IMR-90 (cell line): ENCODE results near the gene AGAP1. TPM values are rescaled to one million over a fixed set of nuclear protein-coding genes. Genes with fewer than 3 reads are reported as not detected.

ENCODE experiments used
- ATAC-seq: fragments of 200-7000 bp; cut with Tn5 transposase; 2 replicates; pipeline ENCODE4 v1.9.1; 2020; ENCODE audit warnings: low read depth, mild to moderate bottlenecking, moderate library complexity
- BruUV-seq: library from RNA; stranded (reverse); fragments of 400-500 nt; replicated peaks from 2 replicates; lab custom pipeline; 2021; lab: Mats Ljungman, UMichigan
- CTCF ChIA-PET: fragments of 300-600 bp; formaldehyde crosslinking; extraction: SDS; loops from one replicate; lab custom pipeline; 2021; ENCODE audit warnings: antibody characterized with exemption; lab: Yijun Ruan, JAX
- POLR2A ChIA-PET: fragments of 300-600 bp; sonication (Branson Sonifier 250); formaldehyde crosslinking; loops from one replicate; lab custom pipeline; 2022; ENCODE audit warnings: antibody characterized with exemption; ENCODE audit not compliant: unreplicated experiment; lab: Charles Lee
- DNase-seq: peaks from one replicate; pipeline ENCODE4 v3.0.0; 2013
- H2AFZ ChIP-seq: replicated peaks from 2 replicates; pipeline ENCODE3; 2013; ENCODE audit warnings: low read length, mild to moderate bottlenecking; ENCODE audit not compliant: poor library complexity
- H2AK5ac ChIP-seq: 2 replicates; pipeline ENCODE4 v1.6.1; 2013; ENCODE audit warnings: low read depth, low read length, inconsistent platforms
- H2AK9ac ChIP-seq: replicated peaks from 2 replicates; pipeline ENCODE3; 2013; ENCODE audit warnings: mild to moderate bottlenecking, low read depth, low read length, moderate library complexity; ENCODE audit not compliant: poor library complexity
- H2BK120ac ChIP-seq: 2 replicates; pipeline ENCODE4 v1.6.1; 2013; ENCODE audit warnings: low read depth, low read length, inconsistent platforms
- H2BK15ac ChIP-seq: 3 replicates; pipeline ENCODE4 v1.6.1; 2013; ENCODE audit warnings: low read depth, low read length, inconsistent platforms
- H2BK20ac ChIP-seq: 2 replicates; pipeline ENCODE4 v1.6.1; 2013; ENCODE audit warnings: low read depth, mild to moderate bottlenecking, inconsistent platforms, low read length, moderate library complexity
- H2BK5ac ChIP-seq: 2 replicates; pipeline ENCODE4 v1.6.1; 2013; ENCODE audit warnings: mild to moderate bottlenecking, low read depth, low read length, inconsistent platforms; ENCODE audit not compliant: poor library complexity, severe bottlenecking
- H3K14ac ChIP-seq: replicated peaks from 2 replicates; pipeline ENCODE4 v1.6.1; 2013; ENCODE audit warnings: low read depth, low read length, inconsistent platforms
- H3K18ac ChIP-seq: 2 replicates; pipeline ENCODE4 v1.6.1; 2013; ENCODE audit warnings: low read depth, low read length, control low read depth
- H3K23ac ChIP-seq: 2 replicates; pipeline ENCODE4 v1.6.1; 2013; ENCODE audit warnings: low read depth, low read length, inconsistent platforms
- H3K27ac ChIP-seq: 2 replicates; pipeline ENCODE4 v1.5.1; 2013; ENCODE audit warnings: mild to moderate bottlenecking, control low read depth, low read length; ENCODE audit not compliant: insufficient read depth
- H3K27me3 ChIP-seq: 2 replicates; pipeline ENCODE4 v1.6.1; 2013; ENCODE audit warnings: low read length; ENCODE audit not compliant: control insufficient read depth, insufficient read depth
- H3K36me3 ChIP-seq: 2 replicates; pipeline ENCODE4 v1.6.1; 2013; ENCODE audit warnings: low read length, mixed read lengths; ENCODE audit not compliant: control insufficient read depth, insufficient read depth
- H3K4ac ChIP-seq: 2 replicates; pipeline ENCODE4 v1.6.1; 2013; ENCODE audit warnings: low read depth, low read length, inconsistent platforms
- H3K4me1 ChIP-seq: 2 replicates; pipeline ENCODE4 v1.6.1; 2013; ENCODE audit warnings: low read length, mixed read lengths; ENCODE audit not compliant: control insufficient read depth, insufficient read depth
- H3K4me2 ChIP-seq: 2 replicates; pipeline ENCODE4 v1.6.1; 2013; ENCODE audit warnings: low read depth, mild to moderate bottlenecking, control low read depth, low read length, moderate library complexity
- H3K4me3 ChIP-seq: 2 replicates; pipeline ENCODE4 v1.5.1; 2013; ENCODE audit warnings: low read depth, mild to moderate bottlenecking, control low read depth, low read length, moderate library complexity; ENCODE audit not compliant: insufficient read depth
- H3K56ac ChIP-seq: 2 replicates; pipeline ENCODE4 v1.6.1; 2013; ENCODE audit warnings: low read length, inconsistent platforms; ENCODE audit not compliant: insufficient read depth; ENCODE audit errors: extremely low read depth
- H3K79me1 ChIP-seq, 2 experiments: 2 replicates each; pipeline ENCODE4 v1.6.1; 2013; ENCODE audit warnings: low read length in 2 of 2, inconsistent platforms in 1 of 2, low read depth in 1 of 2
- H3K9ac ChIP-seq: 2 replicates; pipeline ENCODE4 v1.6.1; 2013; ENCODE audit warnings: low read depth, low read length, control low read depth
- H3K9me1 ChIP-seq: 2 replicates; pipeline ENCODE4 v1.6.1; 2013; ENCODE audit warnings: low read length, inconsistent platforms; ENCODE audit not compliant: insufficient read depth
- H3K9me3 ChIP-seq: 2 replicates; pipeline ENCODE4 v1.6.1; 2013; ENCODE audit warnings: low read length; ENCODE audit not compliant: control insufficient read depth, insufficient read depth
- H4K20me1 ChIP-seq: 2 replicates; pipeline ENCODE4 v1.6.1; 2013; ENCODE audit warnings: low read length, inconsistent platforms; ENCODE audit not compliant: insufficient read depth
- H4K5ac ChIP-seq: 2 replicates; pipeline ENCODE4 v1.6.1; 2013; ENCODE audit warnings: mild to moderate bottlenecking, low read depth, low read length, control low read depth
- H4K8ac ChIP-seq, 2 experiments: 2 replicates each; pipeline ENCODE4 v1.6.1; 2013; ENCODE audit warnings: low read depth in 2 of 2, low read length in 2 of 2, control low read depth in 1 of 2, inconsistent platforms in 1 of 2
- H4K91ac ChIP-seq: 2 replicates; pipeline ENCODE4 v1.6.1; 2013; ENCODE audit warnings: low read depth, low read length, inconsistent platforms; ENCODE audit not compliant: insufficient read depth
- BHLHE40 ChIP-seq: fragments of 150-350 bp; IDR thresholded peaks from 2 replicates; pipeline ENCODE4 v1.6.1; 2016; ENCODE audit warnings: mild to moderate bottlenecking, low read depth, low read length
- CEBPB ChIP-seq: IDR thresholded peaks from 2 replicates; pipeline ENCODE4 v1.6.1; 2012; ENCODE audit warnings: low read depth, low read length, improper control_type of control experiment
- CHD1 ChIP-seq: IDR thresholded peaks from 2 replicates; pipeline ENCODE4 v1.6.1; 2012; ENCODE audit warnings: low read depth, low read length, improper control_type of control experiment
- CTCF ChIP-seq: conservative IDR thresholded peaks from 2 replicates; pipeline ENCODE4 v1.5.1; 2012; ENCODE audit warnings: mild to moderate bottlenecking, low read depth, low read length, improper control_type of control experiment
- ELK1 ChIP-seq: fragments of 150-350 bp; IDR thresholded peaks from 2 replicates; pipeline ENCODE4 v1.6.1; 2016; ENCODE audit warnings: low read depth, mild to moderate bottlenecking, low read length, moderate library complexity, borderline replicate concordance
- FOS ChIP-seq: fragments of 150-350 bp; IDR thresholded peaks from 2 replicates; pipeline ENCODE4 v1.6.1; 2016; ENCODE audit warnings: low read depth, low read length
- MAFK ChIP-seq: IDR thresholded peaks from 2 replicates; pipeline ENCODE4 v1.6.1; 2012; ENCODE audit warnings: low read depth, low read length, improper control_type of control experiment
- MAZ ChIP-seq: IDR thresholded peaks from 2 replicates; pipeline ENCODE4 v1.6.1; 2012; ENCODE audit warnings: low read depth, mild to moderate bottlenecking, low read length, improper control_type of control experiment, moderate library complexity, borderline replicate concordance
- MXI1 ChIP-seq: IDR thresholded peaks from 2 replicates; pipeline ENCODE4 v1.6.1; 2012; ENCODE audit warnings: low read depth, mild to moderate bottlenecking, low read length, moderate library complexity, borderline replicate concordance
- NFE2L2 ChIP-seq: fragments of 150-350 bp; IDR thresholded peaks from 2 replicates; pipeline ENCODE4 v1.6.1; 2016; ENCODE audit warnings: low read depth, mild to moderate bottlenecking, low read length
- POLR2A ChIP-seq: IDR thresholded peaks from 2 replicates; pipeline ENCODE4 v1.6.1; 2012; ENCODE audit warnings: mild to moderate bottlenecking, low read depth, low read length
- RAD21 ChIP-seq: IDR thresholded peaks from 2 replicates; pipeline ENCODE4 v1.6.1; 2012; ENCODE audit warnings: low read length, improper control_type of control experiment
- RCOR1 ChIP-seq: IDR thresholded peaks from 2 replicates; pipeline ENCODE4 v1.6.1; 2012; ENCODE audit warnings: mild to moderate bottlenecking, low read length, improper control_type of control experiment; ENCODE audit not compliant: insufficient replicate concordance
- RFX5 ChIP-seq: IDR thresholded peaks from 2 replicates; pipeline ENCODE4 v1.8.0; 2012; ENCODE audit warnings: low read depth, mild to moderate bottlenecking, low read length, moderate library complexity
- SMC3 ChIP-seq: fragments of 150-350 bp; IDR thresholded peaks from 2 replicates; pipeline ENCODE4 v1.6.1; 2016; ENCODE audit warnings: low read depth, mild to moderate bottlenecking, antibody characterized with exemption, low read length, moderate library complexity
- USF2 ChIP-seq: fragments of 150-350 bp; IDR thresholded peaks from 2 replicates; pipeline ENCODE4 v1.6.1; 2017; ENCODE audit warnings: mild to moderate bottlenecking, antibody characterized with exemption, low read length, low read depth
- WGBS, 2 experiments: methylation state at CpG; one replicate each; pipeline versions ENCODE4 v1.1.5 to v1.1.7; 2013; ENCODE audit warnings: missing lambda C conversion rate in 2 of 2; ENCODE audit not compliant: insufficient read length in 1 of 2; ENCODE audit errors: extremely low coverage in 2 of 2; 5-methylcytosine and 5-hydroxymethylcytosine counted together
- dilution Hi-C: fragments of 300-500 bp; cut with HindIII; formaldehyde crosslinking; loops from one replicate; pipeline ENCODE4 v1.14.3; 2018; ENCODE audit warnings: low sequenced_read_pairs; ENCODE audit not compliant: unreplicated experiment
- in situ Hi-C: fragments of 300-500 bp; cut with MboI; formaldehyde crosslinking; loops from 3 replicates; pipeline ENCODE4 v1.14.3; 2019; ENCODE audit warnings: low sequenced_read_pairs, inconsistent platforms, mixed read lengths
- intact Hi-C: fragments of 100-400 bp; cut with micrococcal nuclease; formaldehyde crosslinking; loops from 2 replicates; pipeline ENCODE4 v1.10.0; 2022
- polyA plus RNA-seq, 3 experiments: library from polyadenylated mRNA; depleted of rRNA; stranded (reverse); fragments of >200 nt; gene quantifications; 2 replicates each; pipeline ENCODE4 v1.2.3, GENCODE V29; 2012; ENCODE audit warnings: low replicate concordance in 1 of 3
- total RNA-seq: library from RNA; depleted of rRNA; stranded (reverse); fragments of >200 nt; gene quantifications from 2 replicates; pipeline ENCODE4 v1.2.3, GENCODE V29; 2012

Gene AGAP1
- total and polyA plus RNA-seq, 2 of the 4 experiments (the other 2 are of a cell fraction), result 15.1 to 16.4 TPM

GRCh38 chr2:235597081-235597615 lies 103.3 kb downstream of the AGAP1 start:
- Histone ChIP-seq H3K4me1 (peaks cover 4% of the 10 kb centered on the region), H4K5ac (no peak overlapping the region), H4K20me1 (peaks cover 61% of the 10 kb centered on the region), H2AFZ (no peak overlapping the region), H3K14ac (no peak overlapping the region), H2BK120ac (no peak overlapping the region), H3K4ac (no peak overlapping the region; the same call in 1 of the 2 replicates), H3K23ac (no peak overlapping the region), H2BK15ac (no peak overlapping the region), H3K27ac (no peak overlapping the region), H3K4me2 (no peak overlapping the region), H3K9me1 (no peaks in the 10 kb centered on the region; the same call in 1 of the 2 replicates), H3K36me3 (no peaks in the 10 kb centered on the region), H2AK5ac (no peak overlapping the region), H4K8ac (no peak overlapping the region), H3K56ac (no peak overlapping the region), H2AK9ac (no peak overlapping the region), H3K4me3 (no peak overlapping the region), H3K9me3 (no peaks in the 10 kb centered on the region), H2BK5ac (no peak overlapping the region), H3K9ac (no peak overlapping the region), H3K18ac (no peak overlapping the region), H3K79me1 (peaks cover 15 to 59% of the 10 kb centered on the region in 2 experiments; a peak in 3 of 4 replicates), H2BK20ac (no peak overlapping the region), H3K27me3 (no peaks in the 10 kb centered on the region), H4K91ac (no peak overlapping the region)
- TF ChIP-seq MXI1 (no peak), SMC3 (no peak), BHLHE40 (no peak), RAD21 (no peak), ELK1 (no peak), FOS (no peak), POLR2A (no peak), CEBPB (no peak), RCOR1 (no peak), RFX5 (no peak), MAZ (no peak), MAFK (no peak), CTCF (no peak), USF2 (no peak), NFE2L2 (no peak), CHD1 (no peak)
- ATAC-seq (no peak), DNase-seq (no peak)
- dilution Hi-C loops (no loop called here), intact Hi-C loops (loop anchor here (10.0 kb wide), 2 partner anchors 162 to 332 kb away; no protein-coding TSS in a partner anchor), in situ Hi-C loops (loop anchor here (25.0 kb wide), 1 partner anchor 1060 kb away; no protein-coding TSS in a partner anchor)
- no TSS peak for BruUV-seq
- ChIA-PET CTCF (interaction anchor here (2.1 to 2.2 kb wide), 2 partner anchors 148 to 461 kb away, joined by 5 to 13 read pairs; no protein-coding TSS in a partner anchor), POLR2A (no interaction called here)
- WGBS, 2 experiments, result no CpG with 5 or more reads among the region's 5 CpGs
